GM12878 (cell line): ENCODE measurements around the gene NFASC.

Source experiments
- CBX5 ChIP-seq: sonication (generic); IDR thresholded peaks from 2 replicates; pipeline ENCODE4 v1.6.1; 2016; ENCODE audit warnings: low read depth, moderate library complexity, mild to moderate bottlenecking, inconsistent platforms
- TF ChIP-seq, protein P1 (sequence below), 3 experiments: IDR thresholded peaks in 2 of 3; conservative IDR thresholded peaks in 1 of 3; 2 replicates each; pipeline ENCODE4 v1.5.1; 2011; ENCODE audit warnings: low read depth in 3 of 3, low read length in 3 of 3, mild to moderate bottlenecking in 3 of 3, control low read depth in 2 of 3, moderate library complexity in 2 of 3, inconsistent platforms in 1 of 3, mixed read lengths in 1 of 3; ENCODE audit not compliant: control insufficient read depth in 2 of 3, insufficient read depth in 1 of 3; ENCODE audit errors: extremely low read depth in 1 of 3
- TF ChIP-seq, protein P2 (sequence below): fragments of 450-650 bp; IDR thresholded peaks from 2 replicates; pipeline ENCODE4 v1.6.1; 2017; ENCODE audit warnings: low read depth, mild to moderate bottlenecking, moderate library complexity

GRCh38 chr1:204882479-204882878, 11.8 kb downstream of the NFASC start:
- TF ChIP-seq, protein P1, sequence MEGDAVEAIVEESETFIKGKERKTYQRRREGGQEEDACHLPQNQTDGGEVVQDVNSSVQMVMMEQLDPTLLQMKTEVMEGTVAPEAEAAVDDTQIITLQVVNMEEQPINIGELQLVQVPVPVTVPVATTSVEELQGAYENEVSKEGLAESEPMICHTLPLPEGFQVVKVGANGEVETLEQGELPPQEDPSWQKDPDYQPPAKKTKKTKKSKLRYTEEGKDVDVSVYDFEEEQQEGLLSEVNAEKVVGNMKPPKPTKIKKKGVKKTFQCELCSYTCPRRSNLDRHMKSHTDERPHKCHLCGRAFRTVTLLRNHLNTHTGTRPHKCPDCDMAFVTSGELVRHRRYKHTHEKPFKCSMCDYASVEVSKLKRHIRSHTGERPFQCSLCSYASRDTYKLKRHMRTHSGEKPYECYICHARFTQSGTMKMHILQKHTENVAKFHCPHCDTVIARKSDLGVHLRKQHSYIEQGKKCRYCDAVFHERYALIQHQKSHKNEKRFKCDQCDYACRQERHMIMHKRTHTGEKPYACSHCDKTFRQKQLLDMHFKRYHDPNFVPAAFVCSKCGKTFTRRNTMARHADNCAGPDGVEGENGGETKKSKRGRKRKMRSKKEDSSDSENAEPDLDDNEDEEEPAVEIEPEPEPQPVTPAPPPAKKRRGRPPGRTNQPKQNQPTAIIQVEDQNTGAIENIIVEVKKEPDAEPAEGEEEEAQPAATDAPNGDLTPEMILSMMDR (IDR thresholded peaks at IDR 0.05 in 2 of 3, conservative IDR thresholded peaks at IDR 0.05 in 1 of 3; ENCODE audit: control insufficient read depth in 2 of 3, extremely low read depth in 1 of 3, insufficient read depth in 1 of 3, low read depth in 3 of 3, low read length in 3 of 3) = no peak
- TF ChIP-seq, protein P2, sequence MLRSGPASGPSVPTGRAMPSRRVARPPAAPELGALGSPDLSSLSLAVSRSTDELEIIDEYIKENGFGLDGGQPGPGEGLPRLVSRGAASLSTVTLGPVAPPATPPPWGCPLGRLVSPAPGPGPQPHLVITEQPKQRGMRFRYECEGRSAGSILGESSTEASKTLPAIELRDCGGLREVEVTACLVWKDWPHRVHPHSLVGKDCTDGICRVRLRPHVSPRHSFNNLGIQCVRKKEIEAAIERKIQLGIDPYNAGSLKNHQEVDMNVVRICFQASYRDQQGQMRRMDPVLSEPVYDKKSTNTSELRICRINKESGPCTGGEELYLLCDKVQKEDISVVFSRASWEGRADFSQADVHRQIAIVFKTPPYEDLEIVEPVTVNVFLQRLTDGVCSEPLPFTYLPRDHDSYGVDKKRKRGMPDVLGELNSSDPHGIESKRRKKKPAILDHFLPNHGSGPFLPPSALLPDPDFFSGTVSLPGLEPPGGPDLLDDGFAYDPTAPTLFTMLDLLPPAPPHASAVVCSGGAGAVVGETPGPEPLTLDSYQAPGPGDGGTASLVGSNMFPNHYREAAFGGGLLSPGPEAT = no peak
- no peak for TF ChIP-seq CBX5
